HG03469 (cell line): ENCODE results near the gene LHFPL2.
"Not testable (repeated sequence)": the region's sequence is repeated elsewhere in the genome, so short reads cannot be mapped to it uniquely, and the experiment has no call there.

Experiments
- ATAC-seq: cut with Tn5 transposase; IDR thresholded peaks from one replicate; pipeline ENCODE4 v1.9.1; 2021; ENCODE audit warnings: mild to moderate bottlenecking, moderate library complexity, moderate number of reproducible peaks; ENCODE audit not compliant: unreplicated experiment

Gene LHFPL2

DNA sequence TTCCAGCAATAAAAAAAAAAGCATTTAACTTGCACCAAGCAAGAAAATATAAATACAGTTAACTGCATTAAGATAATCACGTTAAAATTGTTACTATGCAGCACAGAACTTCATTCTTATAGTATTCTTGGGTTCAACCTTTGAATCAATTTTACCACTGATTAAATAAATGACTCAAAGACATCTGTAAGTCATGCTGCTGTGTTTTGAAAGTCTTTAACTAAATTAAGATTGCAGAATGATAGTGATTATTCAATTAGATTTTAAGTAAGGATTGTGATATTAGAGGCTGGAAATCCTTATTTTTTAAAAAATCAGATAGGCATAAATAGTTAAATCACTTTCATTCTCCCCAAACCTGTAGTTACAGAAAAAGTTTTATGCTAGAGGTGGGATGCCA lies 171.8 kb downstream of the LHFPL2 start:
- no peak for ATAC-seq

- no peak for ATAC-seq
These were observed 173.2 kb downstream of the LHFPL2 start for GRCh38 chr5:78475370-78475769.

DNA sequence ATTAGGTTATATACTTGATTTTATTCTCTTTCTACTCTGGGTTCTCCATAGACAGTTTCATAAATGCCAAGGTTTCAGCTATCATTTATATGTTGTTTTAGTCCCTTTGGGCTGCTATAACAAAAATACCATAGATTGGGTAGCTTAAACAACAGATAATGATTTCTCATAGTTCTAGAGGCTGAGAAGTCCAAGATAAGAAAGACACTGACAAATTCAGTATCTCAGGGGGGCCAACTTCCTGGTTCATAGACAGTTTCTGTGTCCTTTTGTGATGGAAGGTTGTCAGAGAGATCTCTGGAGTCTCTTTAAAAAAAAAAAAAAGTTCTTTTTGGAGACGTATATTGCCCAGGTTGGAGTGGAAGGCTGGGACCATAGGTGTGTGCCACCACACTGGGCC lies 174.8 kb downstream of the LHFPL2 start:
- ATAC-seq = no peak

DNA sequence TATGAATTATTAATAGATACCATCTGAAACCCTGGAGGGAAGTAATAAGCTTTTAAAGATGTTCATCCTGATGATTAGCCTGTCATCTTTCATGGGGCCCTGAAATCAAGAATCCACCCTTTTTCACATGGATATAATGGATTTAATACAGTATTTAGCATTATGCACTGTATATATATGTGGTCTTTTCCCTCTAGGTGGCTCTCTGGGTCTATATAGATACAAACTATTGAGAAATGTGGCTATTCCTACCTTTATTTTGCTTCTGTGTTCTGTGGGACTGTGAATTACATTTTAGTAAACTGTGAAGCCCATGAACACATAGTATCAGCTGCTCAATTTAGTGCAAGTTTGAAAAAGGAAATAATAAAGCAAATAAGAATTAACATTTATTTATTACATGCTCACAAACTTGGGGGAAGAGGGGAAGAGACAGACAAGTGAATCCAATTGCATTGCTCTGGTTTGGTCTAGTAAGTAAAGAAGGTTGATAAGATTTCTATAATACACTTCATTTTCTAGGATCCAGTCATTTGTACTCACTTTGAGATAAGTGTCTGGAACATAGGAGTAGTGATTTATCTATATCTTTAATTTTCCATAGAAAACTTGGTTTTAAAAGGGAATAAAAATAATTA lies 176.0 kb downstream of the LHFPL2 start:
- ATAC-seq = no peak

- ATAC-seq = no peak
These were observed 176.7 kb downstream of the LHFPL2 start for GRCh38 chr5:78471896-78472295.

- no peak for ATAC-seq
These were observed 180.7 kb downstream of the LHFPL2 start for GRCh38 chr5:78467752-78468357.

GRCh38 chr5:78467140-78467539 lies 181.4 kb downstream of the LHFPL2 start:
- no peak for ATAC-seq

DNA sequence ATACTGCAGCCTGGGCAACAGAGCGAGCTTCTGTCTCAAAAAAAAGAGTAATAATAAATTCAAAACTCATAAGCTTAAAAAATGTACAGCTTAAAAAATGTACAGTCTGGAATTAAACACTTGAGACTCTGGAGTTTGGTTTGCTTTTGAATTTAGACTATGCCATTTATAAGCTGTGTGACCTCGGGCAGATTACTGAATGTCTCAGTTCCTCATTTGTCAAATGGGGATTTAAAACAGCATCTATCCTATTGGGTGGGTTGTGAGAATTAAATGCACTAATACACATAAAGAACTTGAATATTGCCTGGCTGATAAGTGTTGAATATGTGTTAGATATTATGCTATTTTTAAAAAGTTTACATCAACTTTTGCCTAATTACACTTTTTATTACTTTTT lies 189.7 kb downstream of the LHFPL2 start:
- no peak for ATAC-seq

- ATAC-seq = not testable (repeated sequence)
These were observed 191.1 kb downstream of the LHFPL2 start for GRCh38 chr5:78457507-78457906.

DNA sequence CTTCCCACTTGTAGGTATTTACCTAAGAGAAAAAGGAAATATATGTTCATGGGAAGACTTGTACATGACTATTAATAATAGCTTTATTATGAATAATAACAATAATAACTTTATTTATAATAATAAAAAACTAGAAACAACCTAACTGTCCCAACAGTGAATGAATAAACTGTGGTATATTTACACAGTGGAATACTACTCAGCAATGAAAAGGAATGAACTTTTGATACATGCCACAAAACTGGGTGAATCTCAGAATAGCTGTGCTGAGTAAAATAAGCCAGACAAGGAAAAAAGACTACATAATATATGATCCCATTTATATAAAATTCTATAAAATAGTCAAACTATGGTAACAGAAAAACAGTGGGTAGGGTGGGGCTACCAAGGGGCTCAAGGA lies 199.5 kb downstream of the LHFPL2 start:
- ATAC-seq = no peak

GRCh38 chr5:78447775-78448424 lies 200.7 kb downstream of the LHFPL2 start:
- no peak for ATAC-seq
